Activated CD4-positive, alpha-beta T cell treated with anti-CD3 and anti-CD28 coated beads, Interleukin-2, Interleukin-4, amounts not matched to agents 100 ng/mL and 50 ng/mL, durations not matched to agents 16 hours and 8 hours (primary cell): Measurements from ENCODE around the gene VTI1A.
"Not testable (repeated sequence)": the region's sequence is repeated elsewhere in the genome, so short reads cannot be mapped to it uniquely, and the experiment has no call there.

Source experiments
- DNase-seq: peaks from one replicate; pipeline ENCODE4 v3.0.0-alpha.2; 2020; ENCODE audit warnings: low spot score

VTI1A gene

DNA sequence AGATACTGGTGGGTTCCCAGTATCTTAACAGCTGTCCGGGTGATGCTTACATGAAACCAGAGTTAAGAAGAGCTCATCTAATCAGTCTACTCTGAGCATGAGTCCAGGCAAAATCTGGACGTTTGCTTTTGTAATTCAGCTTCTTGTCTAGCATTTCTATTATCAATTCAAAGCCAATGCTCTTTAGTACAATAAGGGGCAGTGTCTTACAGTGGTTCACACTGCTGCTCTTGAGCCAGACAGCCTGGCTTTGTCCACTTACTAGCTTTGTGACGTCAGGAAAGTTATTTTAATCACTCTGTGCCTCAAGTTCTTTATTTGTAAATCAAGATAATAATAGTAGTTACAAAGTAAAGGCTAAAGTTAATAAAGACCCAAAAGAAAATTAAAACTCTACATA, 275.7 kb downstream of the VTI1A start:
- no peak for DNase-seq

DNA sequence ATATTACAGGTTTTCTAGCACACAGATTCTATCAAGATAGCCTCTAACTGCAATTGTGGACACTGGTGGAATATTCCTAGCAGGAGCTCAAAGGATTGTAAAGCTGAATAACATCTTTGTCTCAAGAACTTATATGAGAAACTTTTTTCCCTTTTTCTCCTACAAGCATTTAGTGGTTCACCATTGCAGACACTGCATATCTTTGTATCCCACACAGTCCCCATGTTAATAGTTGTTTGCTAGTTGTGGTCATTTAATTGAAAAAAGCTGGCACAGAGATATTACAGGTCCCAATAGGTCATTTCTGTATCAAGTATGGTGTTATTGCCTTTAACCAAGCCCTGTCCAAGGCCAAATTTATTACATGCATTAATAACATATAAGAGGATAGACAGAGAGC, 276.9 kb downstream of the VTI1A start:
- DNase-seq, result no peak

DNA sequence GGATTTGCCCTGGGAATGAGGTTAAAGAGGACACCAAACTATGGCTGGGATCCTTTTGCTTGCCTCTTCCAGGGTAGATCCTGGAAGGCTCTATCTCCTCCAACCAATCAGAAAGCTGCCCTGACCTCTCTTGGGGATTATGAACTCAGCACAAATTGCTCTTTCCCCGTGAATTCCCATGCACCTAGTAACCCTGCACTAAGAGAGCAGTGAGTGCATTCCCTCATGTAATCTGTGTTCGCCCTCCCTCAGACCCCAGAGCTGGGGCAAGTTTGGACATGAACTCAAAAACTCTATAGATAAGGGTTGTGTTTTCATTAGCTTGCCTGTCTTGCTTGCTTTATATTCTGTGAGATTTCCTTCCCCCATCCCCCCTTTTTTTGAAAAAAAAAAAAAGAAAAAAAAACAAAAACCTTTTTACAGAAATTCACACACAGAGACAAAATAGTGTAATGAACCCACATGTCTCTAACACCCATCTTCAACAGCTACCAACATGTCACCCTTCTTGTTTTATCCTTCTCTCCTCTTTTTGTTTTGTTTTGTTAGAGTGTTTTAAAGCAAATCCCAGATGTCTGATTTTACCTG, 277.5 kb downstream of the VTI1A start:
- no peak for DNase-seq

DNA sequence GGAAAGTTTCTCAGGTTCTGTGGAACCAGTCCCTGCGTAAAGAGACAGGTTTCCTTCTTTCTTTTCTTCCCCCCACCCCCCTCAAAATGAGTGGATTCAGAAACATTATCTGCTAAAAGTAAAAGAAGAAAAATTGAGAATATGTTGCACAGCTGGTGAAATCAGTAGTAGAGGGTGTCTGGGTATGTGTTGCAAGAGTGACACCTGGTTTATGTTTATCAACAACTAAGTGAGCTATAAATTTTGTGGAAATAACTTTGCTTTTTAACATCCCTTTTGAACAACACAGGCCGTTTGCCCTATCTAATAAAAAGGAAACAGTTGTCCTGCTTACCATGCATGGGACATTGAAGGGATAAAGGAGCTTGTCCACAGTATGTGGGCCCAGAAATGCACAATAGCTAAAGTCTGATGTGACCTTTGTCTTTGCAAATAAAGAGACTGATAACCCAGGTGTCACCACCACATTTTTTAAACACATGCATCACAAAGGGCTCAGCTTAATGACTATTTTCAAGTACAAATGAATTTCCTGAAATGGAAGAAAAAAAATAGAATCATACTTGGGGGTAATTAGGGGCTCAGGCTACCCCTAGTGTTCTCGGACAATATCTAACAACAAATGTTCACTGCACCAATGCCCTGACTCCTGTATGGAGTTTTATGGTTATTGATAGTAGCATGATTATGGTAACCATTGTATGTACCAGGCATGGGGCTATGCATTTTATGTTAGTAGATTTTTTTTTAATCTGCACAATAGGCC, 281.3 kb downstream of the VTI1A start:
- DNase-seq, result no peak

DNA sequence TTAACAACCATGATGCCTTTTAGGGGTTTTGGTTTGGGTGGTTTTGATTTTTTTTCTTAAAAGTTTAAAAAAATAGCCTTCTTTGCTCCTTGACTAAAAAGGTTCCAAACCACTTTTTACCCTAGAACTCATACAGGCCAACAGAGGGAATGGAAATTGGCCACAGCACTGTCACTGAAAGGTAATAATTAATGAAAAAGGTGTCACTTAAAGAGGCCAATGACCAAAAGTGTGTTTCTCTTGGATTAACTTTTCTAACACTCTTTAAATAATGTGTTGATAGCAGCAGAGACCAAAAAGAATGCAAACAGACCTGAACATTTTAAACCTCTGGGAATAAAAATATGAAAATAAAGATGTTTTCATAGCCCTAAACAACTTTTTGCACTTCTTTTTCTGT, 282.0 kb downstream of the VTI1A start:
- no peak for DNase-seq

DNA sequence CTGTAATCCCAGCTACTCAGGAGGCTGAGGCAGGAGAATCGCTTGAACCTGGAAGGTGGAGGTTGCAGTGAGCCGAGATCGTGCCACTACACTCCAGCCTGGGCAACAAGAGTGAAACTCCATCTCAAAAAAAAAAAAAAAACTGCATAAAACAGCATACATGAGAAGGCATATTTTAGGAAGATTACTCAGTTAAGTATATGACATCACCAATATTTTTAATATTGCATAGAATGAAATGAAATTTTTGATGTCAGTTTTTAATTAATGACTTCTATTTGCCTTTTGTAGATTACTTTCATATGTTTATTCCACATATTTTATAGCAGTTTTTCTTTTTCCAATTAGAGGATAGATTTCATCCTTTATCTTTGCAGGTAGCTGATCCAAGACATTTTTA, 284.4 kb downstream of the VTI1A start:
- DNase-seq, result not testable (repeated sequence)

DNA sequence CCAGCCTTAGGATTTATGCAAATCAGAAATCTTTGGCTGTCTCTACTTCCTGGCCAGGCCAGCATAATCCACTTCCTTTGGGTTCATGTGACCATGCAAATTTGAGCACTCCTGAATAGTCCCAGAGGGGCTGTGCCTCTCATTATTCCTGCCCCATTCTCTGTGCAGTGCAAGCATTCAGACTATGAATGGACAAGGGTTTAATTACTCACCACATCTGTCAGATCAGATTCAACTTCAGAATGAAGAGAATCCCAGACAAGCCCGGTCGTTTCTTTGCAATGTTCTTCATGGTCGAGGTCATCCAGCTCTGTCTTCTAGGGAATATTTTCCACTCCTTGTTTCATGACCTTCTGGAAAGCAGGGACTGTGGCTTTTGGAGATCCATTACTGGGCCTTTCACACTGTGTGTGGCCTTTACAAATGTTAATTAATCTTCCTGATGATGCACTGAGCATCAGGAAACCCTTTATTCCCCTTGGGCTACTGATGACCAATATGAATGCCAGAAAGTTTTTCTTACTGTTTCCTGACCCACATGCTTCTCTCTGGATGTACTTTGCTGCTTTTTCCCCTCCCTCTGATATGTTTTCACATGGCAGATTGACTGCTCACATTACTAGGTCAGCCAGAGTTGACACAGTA, 285.4 kb downstream of the VTI1A start:
- DNase-seq, result no peak

DNA sequence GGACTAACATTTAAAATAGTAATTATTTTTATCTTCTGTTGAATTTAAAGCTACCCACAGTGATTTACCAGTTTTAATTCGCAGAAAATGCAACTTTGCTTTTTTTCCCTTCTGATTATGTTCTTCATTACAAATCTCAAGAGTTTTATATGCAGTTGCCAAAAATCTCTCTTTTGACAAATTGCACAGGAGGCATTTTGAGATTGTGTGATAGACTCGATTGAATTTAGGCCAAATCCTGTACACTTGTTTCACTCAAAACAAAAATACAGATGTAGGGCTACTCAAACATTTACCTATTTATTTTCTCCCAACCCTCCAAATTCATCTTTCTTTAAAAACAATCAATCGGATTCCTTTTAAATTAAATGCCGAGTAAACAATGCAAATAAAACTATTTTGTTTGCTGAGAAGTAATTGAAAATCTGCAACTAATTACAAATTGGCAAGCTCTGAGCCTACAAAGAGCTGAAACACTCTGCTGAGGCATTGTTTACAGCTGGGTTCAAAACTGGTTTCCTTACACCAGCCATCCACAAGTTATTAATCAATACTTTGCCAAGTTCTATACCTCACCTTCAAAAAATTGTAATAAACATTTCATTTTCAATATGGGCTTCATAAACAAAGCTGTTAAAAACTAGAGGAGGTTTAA, 288.2 kb downstream of the VTI1A start:
- DNase-seq, result no peak

DNA sequence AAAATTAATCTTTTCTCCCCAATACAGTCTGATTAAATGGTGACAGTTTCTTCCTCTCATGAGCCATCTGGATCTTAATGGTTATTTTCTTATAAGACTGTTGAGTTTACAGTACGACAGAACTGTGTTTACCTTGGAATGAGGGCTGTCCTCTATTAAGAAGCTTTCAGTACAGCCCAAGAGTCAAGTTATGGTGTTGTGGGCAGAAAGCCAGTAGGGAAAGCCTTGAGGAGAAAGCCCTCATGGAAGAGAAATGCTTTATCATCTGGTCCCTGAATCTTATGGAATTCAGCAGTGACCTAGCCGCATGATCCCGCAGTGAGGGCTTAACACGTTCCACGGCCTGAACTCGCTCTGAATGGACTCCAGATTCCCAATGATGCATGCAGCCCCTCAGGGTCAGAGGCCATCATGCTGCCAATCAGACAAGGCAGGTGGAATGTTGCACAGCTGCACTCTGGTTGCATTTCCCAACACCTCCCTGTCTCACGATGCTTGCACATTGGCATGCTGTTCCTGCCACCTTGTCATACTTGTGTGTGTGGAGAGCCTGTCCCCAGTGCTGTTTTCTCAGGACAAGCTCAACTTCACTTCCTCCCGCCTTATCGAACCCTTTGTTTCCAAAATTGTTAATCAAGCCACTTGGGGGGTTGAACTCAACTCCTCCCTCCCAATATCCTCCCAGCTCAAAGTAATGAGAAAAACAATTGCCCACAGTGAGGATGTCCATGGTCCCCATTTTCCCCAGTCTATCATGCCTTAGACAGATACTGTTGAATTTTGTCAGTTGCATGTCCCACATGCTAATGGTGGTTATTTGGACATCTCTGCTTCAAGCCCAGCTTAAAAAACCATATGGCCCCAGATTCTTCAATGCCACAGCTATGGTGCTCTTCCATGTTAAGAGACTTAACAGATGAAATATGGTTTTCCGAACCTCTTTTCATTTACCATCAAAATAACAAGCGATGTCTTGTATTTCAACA, 291.9 kb downstream of the VTI1A start:
- no peak for DNase-seq

DNA sequence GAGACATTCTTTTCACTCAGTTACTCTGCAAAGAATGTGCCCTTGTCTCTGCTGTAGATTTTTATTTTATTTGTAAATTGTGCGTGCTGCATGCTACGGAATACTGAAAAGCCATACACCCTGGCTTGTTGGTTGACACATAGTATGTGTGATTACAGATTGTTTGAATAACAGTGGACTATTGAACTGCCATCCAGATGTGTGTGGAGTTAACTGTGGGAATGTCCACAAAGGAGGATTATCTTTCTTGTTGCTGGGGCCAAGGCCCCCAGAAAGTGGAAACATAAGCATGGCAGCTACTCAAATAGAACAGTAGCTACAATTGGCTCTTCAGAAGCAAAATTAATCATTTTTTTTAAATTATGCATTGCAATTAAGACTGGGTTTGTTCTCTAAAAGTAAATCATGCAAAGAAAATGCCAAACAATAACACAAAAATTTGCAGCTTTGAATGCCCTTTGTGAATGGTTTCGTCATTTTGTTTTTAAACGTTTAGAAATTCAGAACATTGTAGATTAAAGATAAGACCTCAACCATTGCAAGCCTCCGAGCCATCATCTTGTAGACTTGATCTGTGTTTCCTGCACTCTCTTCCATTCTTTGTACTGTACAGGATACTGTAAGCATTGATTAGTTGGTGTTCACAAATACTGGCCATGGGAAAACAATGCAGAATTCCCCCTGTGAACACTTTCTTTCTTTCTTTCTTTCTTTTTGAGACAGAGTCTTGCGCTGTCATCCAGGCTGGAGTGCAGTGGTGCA, 292.8 kb downstream of the VTI1A start:
- no peak for DNase-seq

DNA sequence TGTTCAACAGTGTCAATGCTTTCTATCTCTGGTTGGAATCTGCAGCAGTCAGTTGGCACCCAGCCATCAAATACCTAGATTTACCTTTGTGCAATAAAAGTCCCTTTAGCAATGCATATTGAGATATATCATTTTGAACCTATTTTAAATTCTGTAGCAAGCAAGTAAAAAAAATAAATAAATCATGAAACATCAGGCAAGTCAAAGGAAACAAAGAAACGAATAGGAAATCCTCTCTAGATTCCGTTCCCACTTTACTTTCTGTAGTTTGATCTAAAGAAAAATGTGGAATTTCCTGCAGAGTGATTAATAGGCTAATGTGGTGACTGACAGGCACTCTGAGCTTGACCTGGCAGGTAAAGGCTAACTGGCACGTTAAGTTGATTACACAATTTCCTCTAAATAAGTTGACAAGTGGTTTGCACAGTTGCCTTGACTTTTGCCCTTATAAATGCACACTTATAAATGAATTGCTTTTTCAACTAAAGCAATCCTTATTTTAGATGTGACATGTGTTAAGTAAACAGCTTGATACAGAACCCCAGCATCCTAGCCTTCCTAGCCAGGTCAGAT, 294.9 kb downstream of the VTI1A start:
- DNase-seq, result no peak

DNA sequence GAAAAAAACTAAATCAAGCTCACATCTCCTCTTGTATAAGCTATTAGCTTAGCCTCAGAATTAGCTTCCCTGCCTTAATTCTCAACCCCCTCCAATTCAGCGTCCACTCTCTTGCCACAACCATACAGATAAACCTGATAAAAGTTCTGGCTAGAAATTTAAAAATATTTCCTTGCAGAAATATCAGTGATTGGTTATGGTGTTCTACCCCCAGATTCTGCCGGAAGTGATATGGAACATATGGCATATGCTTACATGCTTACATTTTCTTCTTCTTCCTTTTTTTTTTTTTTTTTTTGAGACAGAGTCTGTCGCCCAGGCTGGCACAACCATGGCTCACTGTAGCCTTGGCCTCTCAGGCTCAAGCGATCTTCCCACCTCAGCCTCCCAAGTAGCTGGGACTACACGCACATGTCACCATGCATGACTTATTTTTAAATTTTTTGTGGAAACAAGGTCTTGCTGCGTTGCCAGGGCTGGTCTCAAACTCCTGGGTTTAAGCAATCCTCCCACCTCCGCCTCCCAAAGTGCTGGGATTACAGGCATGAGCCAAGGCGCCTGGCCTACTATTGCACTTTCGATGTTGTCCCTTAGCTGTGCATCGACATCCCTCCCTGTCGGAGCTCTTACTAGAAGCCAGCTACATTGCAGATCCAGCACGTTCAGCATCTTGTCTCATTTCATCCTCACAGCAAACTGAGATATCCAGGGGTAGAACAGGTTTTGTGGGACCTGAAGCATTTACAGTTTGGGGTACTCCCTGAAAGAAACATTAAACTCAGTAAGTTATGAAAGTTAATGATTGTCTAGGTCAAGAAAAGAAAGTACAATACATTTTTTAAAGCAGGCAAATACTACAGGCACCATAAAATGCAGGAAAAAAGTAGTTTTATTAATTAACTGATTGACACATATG, 297.4 kb downstream of the VTI1A start:
- no peak for DNase-seq

DNA sequence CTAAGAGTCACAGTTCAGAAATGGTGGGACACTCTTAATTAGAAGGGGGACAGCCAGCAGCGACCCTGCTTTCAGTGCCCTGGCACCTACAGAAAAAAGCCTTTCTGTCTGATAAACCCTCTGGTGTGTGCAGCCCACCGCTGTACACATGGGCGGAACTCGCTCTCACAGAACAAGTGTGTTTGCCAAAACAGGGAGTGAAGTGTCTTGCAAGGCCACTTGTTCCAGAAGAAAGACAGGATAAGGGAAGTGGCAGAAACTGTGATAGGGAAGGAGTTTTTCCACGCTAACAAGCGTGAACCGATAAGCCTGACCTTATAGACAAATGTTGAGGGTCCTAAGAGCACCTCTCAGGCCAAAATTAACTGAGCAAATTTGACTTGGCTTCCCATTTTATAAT, 299.3 kb downstream of the VTI1A start:
- no peak for DNase-seq

DNA sequence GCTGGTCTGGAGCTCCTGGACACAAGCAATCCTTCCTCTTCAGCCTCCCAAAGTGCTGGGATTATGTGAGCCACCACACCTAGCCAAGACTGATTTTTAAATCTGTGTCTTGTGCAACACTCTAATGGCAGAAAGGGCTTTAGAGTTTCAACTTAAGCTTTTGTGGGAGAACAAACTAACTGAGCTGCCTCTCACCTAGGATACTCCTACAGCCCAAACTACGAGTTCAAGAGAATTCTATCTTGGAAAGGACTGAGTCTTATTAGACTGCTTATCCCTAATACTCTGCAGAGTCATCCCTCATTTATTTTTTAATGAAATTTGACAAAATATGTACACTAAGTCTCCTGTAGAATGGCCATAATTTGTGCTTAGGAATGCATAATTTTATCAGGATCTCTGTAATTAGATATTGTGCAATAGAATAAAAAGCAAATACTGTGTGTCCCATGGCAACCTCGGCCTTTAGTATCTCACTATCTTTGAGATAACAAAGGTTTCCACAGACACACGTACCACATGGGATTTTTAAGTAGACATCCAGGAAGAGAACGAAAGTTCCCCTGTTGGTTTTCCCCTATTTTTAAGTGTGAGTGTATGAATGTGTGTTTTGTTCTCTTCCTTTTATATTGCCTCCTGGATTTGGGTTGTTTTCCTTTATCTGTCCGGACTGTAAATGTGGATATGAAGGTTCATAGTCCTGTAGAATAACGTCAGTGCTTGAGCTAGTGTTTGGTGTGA, 303.6 kb downstream of the VTI1A start:
- DNase-seq, result no peak

DNA sequence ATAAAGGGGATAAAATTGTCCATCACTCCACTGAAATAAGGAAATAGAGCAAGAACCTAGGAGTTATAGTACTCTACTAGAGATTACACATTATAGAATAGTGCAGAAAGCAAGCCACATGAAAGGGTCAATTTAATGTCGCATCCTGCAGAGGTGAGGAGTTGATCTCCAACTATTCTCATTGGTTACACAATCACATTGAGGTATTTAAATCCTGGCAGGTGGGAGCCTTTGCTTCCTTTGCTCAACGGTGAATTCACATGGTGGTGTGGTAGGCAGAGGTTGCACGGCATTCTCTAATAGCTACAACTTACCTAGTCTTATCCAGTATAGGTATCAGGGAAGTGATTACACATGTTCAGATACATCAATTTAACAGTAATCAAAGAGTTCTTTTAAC, 304.6 kb downstream of the VTI1A start:
- DNase-seq, result no peak

DNA sequence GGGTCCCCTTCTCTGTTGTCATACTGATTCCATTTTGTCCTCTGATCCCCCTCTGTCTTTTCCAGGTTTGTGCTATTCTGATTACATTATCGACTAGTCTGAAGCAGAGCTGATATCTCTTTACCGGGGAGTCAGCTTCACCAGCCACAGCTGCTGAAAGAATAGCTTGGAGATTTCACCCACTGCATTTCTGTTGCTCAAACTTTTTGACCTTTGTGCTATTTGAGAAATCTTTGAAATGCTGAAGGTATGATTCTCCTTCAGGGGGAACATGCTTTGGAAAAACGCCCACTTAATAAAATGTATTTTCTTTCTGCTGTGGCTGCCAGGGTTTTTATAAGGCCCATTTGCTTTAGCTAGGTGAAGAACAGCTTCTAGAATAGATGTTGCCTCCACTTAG, 305.3 kb downstream of the VTI1A start:
- DNase-seq, result no peak

DNA sequence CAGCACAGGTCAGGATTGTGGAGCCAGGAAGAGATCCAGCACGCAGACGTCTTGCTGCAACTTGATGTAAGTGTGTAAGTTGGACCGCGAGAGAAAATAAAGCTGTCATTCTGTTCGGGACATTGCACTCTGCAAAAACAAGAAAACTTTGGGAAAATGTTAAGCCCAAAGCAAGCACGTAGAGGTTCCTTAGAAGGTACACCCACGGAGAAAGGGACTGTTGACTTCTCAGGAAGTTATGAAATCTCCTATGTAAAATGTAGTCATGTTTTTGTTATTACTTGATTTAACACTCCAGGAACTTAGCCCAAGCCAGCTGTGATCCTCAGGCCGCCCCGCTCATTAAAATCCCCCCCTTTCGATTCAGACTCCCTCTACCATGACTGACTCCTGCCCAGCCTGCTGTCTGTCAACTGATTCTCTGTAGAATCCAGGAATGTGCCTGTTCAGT, 307.0 kb downstream of the VTI1A start:
- DNase-seq, result no peak

DNA sequence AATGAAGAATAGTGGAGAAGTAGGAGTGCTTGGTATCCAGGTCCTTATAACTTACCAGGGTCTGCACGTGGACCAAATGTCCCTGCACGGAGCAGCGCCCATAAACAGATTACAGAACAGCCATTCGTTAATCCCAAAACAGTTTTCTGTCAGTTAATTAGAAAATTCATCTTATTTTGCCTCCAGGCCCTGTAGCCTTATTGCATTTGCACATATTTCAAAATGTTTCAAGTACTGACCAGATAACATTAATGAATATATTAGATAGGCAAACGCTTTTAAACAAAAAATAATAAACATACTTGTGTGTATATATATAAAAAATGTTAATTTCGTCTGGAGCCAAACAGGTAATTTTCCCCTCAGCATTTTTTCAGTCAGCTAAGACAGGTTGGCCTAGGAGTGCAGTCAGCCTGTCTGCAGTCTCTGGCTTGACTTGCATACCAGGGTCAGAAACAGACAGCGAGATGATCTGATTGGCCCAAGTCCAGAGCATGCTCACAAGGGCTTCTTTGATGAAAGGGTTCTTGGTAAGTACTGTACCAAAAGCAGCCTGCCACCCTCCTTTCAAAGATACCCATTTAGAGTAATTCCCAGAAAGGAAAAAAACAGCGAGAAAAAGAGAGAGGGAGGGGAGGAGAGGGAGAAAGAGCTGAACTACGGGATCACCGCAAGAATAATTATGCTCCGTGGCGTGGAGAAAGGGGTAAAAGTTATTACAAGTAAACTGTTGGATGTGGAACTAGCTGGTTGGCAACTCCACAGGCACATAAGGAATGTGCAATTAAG, 308.6 kb downstream of the VTI1A start:
- no peak for DNase-seq
